Measurements from ENCODE around the gene DPM2.

Gene DPM2

DNA sequence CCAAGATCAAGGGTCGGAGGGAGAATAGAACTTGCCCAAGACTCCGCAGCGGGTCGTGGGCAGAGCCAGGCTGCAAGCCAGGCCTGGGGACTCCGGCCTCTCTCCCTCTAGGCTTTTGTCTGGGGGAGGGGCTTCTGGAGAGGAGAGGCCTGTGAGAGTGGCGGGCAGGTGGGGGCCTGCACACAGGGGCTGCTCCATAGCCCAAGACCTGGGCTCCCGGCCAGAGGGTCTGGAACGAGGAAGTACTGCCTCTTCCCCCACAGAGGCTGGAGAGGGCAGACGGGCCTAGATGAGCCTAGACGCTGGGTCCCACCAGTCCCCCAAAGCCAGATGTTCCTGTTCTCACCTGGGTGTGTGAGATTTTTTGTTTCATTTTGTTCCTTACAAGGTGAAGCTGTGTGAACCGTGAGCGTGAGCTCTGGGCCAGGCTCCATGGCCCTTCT, 33.1 kb downstream of the DPM2 start:
- DNase-seq (ENCODE audit: low spot score): peak; percentile 74
- peak overlapping the region; percentile 72 to 95 for H3K27ac ChIP-seq
- TF ChIP-seq, protein P1, sequence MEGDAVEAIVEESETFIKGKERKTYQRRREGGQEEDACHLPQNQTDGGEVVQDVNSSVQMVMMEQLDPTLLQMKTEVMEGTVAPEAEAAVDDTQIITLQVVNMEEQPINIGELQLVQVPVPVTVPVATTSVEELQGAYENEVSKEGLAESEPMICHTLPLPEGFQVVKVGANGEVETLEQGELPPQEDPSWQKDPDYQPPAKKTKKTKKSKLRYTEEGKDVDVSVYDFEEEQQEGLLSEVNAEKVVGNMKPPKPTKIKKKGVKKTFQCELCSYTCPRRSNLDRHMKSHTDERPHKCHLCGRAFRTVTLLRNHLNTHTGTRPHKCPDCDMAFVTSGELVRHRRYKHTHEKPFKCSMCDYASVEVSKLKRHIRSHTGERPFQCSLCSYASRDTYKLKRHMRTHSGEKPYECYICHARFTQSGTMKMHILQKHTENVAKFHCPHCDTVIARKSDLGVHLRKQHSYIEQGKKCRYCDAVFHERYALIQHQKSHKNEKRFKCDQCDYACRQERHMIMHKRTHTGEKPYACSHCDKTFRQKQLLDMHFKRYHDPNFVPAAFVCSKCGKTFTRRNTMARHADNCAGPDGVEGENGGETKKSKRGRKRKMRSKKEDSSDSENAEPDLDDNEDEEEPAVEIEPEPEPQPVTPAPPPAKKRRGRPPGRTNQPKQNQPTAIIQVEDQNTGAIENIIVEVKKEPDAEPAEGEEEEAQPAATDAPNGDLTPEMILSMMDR (IDR thresholded peaks at IDR 0.05): no peak
- H3K4me3 ChIP-seq: no peak overlapping the region

DNA sequence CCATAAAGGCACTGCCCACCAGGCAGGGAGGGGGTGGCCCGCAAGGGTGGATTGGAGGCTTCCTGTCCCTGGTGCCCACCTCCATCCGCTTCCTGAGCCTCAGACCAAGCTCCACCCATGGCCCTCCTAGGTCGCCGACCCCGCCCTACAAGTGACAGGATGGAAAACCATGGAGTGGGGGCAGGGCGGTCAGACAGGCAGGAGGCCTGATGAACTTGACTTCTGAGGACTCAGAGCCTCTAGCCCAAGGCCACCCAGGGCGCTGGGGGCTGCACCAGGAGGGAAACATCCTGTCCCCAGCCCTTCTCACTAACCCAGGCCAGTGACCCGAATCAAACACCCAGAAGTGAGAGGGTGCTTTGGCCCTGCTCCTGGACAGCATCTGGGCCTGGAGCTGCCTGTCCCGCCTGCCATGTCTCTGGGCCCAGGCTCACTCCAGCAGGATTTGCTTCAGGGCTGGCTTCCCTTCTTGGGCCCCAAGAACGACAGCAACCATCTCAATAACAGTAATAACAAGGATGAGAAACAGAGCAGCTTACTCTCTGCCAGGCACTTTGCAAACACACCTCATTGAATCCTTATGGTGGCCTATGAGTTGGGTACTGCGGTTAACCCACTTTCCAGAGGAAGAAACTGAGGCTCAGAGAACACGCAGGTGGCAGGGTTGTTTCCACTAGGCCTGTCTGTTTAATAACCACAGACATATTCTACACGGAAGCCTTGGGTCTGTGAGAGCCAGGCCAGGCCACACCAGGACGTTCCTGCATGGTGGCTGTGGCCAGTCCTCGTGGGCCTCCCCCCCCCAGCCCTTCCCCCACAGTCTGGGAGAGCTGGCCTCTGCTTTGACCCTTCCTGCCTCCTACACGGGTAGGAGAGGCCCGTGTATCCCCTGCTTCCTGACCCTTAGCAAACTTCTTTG, 33.8 kb downstream of the DPM2 start:
- DNase-seq (ENCODE audit: low spot score): peak; percentile 89
- TF ChIP-seq, protein P1 (IDR thresholded peaks at IDR 0.05): no peak
- Histone ChIP-seq H3K27ac (peak overlapping the region; percentile 72 to 95), H3K4me3 (peak overlapping the region; percentile 34)

DNA sequence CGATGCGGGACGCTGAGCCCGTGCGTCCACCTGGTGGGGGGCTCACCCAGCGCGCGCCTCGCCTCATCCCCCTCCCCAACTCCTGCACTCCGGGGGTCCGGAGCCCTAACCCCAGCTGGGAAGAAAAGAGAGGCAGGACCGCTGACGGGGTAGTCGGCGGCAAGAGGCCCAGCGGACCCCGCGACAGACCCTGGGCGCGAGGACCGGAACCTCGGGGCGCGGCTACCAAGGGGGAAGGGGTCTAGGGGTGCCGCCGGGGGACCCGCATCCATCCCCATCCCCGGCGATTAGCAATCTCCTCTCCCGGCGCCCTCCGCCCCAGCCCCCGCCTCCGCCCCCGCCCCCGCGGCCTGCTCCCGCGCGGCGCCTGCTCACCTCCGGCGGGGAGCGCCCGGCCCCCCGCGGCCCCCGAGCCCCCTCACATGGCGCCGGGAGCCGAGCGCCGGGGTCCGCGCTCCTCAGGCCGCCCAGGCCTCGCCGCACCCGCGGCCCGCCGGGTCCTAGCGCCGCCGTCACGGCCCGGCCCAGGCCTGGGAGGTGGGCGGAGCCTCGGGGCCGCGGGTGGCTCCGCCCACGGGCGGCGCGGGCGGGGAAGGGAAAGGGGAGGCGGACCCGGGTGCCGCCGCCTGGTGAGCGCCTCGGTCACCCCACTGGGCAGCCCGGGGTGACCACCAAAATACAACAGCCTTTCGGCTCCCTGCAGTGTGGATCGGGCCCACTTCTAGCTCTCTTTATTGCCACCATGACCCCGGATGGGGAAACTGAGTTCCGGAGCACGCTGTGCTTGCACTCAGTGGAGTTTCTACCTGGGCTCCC, 38.3 kb downstream of the DPM2 start, which contains the start of gene ST6GALNAC6:
TSS of gene ST6GALNAC6 (minus strand) at position 476 of the 816 bp plus-strand sequence. CDS start 1,622 bp downstream, outside the sequence.
- peak; percentile 80 for DNase-seq (ENCODE audit: low spot score)
- TF ChIP-seq, protein P1 (IDR thresholded peaks at IDR 0.05): no peak
- Histone ChIP-seq H3K4me3 (peak within 1 kb of the TSS; percentile 96), H3K27ac (peak within 1 kb of the TSS; percentile 93 to 99)

DNA sequence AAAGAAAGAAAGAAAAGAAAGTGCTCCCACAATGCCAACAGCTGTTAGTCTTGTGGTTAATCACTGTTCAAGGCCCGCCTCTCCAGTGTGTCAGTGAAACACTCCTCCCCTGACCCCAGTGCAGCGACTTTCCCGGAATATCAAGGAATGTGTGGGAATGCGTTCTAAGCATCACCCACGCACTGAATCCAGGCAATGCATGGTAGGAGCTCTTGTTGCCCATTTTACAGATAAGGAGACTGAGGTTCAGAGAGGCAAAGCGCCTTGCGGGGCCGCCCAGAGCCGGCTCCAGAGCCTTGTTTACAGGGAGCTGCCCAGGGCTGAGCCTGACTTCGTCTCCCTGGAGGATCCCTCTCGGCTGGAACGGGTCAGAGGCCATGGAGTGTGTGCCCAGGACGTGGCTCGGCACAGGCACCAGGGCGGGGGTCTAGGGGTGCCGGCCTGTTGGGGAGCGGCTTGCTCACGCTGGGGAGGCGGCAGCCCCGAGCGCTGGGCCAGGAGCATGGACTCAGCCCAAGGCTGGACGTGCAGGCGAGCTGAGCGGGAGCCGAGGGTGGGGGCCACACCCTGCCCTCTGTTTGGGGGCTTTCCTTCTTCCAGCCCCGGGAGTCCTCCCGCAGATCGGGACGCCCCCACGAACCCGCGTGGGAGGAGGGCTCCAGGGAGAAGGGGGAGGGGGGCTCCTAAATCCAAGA, 39.1 kb downstream of the DPM2 start:
- DNase-seq (ENCODE audit: low spot score): peak; percentile 83
- Histone ChIP-seq H3K4me3 (peak overlapping the region; percentile 96), H3K27ac (peak overlapping the region; percentile 93 to 99)
- TF ChIP-seq, protein P1 (IDR thresholded peaks at IDR 0.05): no peak

DNA sequence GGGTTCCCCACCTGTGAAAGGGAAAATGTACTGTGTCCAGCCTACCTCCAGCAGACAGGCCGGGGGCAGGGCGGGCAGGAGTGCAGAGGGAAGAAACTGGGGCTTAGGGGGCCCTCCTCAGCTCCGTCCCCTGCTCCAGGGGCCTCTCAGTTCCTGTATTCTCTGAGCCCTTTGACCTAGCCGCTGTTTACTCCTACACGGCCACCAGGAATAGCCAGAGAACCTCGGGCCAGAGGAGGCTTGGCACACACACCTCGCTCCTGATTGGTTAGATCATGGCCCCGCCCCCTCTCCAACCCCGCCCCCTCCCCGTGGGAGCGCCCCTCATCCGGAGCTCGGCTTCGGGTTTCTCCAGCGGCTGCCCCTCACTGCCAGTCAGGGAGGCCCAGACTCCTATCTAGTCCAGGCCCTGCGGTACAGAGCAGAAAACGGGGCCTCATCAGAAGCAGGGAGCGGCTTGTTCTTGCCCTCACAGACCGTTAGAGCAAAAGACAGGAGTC, 40.4 kb downstream of the DPM2 start:
- peak; percentile 94 for DNase-seq (ENCODE audit: low spot score)
- Histone ChIP-seq H3K4me3 (peak overlapping the region; percentile 96), H3K27ac (peak overlapping the region; percentile 93 to 99)
- TF ChIP-seq, protein P1 (IDR thresholded peaks at IDR 0.05): no peak

DNA sequence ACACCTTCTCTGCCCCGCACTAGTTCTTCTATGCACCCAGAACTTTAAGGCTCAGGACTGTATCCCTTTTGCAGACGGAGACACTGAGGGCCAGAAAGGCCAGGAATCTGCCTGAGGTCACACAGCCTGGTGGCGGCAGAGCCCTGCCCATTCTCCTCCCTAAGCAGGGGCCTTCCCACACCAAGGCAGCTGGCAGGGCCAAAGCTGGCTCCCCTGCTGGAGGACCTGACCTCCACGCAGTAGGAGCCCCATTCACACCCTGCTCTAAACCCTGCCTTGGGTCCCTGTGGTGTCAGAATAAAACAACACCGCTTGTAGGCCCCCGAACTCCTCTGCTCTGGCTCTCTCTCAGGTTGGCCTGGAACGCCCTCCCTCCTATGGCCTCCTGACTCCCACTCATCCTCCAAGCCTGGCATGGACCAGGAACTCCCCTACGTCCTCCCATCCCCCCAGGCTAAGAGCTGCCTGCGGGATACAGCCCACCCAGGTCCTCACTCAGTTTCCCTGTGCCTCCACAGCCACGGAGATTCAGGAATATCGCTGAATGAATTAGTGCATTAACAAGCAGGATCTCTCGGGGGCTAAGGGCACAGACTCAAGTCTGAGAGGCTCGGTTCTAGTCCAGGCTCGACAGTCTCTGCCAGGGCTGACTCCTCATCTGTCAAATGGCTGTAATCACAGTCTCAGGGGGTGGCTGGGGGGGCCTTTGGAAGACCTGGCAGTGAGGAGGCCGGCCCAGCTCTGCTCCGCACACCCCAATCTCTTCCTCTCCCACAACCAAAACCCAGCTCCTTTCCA, 41.1 kb downstream of the DPM2 start:
- TF ChIP-seq, protein P1 (IDR thresholded peaks at IDR 0.05): no peak
- DNase-seq (ENCODE audit: low spot score): peak; percentile 77
- peak overlapping the region; percentile 96 for H3K4me3 ChIP-seq
- peak overlapping the region; percentile 93 to 99 for H3K27ac ChIP-seq

Data from coronary artery (tissue), 2 donors.